A549 treated with AZD2906 at 1 μM for 4 hours (cell line): ENCODE results near the gene CAMK1D. TPM values are rescaled to one million over a fixed set of nuclear protein-coding genes. Genes with fewer than 3 reads are reported as not detected.

Experiments used
- total RNA-seq: library from RNA; stranded (reverse); fragments of 200-300 nt; extraction: Qiagen RNA extraction; gene quantifications from 5 replicates; pipeline ENCODE4 v1.2.3, GENCODE V29; 2022

CAMK1D gene
- 7.6 to 8.5 TPM (median 8.2 TPM) in 5 replicates for total RNA-seq

DNA sequence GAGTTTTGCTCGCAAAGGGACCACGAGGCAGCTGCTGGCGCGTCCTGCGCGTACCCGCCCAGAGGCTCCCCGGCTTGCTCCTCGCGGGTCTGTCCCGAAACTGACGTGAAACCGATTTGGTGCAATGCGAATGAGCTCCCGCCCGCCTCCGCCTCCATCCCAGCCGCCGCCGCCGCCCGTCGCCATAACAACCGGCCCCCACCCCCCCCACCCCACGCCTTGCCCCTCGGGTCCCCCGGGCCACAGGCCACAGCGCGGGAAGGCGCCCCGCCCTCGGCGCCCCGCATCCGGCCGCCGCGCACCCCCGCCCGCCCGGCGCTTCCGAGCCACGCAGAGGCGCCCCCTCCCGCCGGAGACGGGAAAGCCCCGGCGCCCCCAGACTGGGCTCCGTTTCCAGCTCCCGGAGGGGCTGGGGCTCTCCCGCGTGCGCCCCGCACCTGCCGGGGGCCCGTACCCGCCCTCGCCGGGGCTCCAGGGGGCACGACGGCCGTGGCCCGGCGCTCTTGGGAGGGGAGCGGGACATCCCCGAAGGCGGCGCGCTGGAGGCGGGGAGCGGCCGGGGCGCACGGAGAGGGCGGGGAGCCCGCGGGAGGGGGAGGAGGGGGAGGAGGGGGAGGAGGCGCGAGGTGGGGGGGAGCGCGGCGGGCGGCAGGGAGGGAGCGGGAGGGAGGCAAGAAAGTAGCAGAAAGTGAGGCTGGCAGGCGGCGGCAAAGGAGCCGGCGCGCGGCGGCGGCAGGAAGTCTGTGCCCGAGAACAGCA, at the start of gene CAMK1D:
CAMK1D (plus strand) TSS at position 678 of the 759 bp plus-strand sequence.

Other genes starting within 250 kb of the CAMK1D start
- 10.8 to 13.8 TPM (median 11.1 TPM) in 5 replicates for gene SEC61A2, start 219.9 kb upstream of the CAMK1D start, total RNA-seq
- gene NUDT5, start 153.7 kb upstream of the CAMK1D start, total RNA-seq = 132 to 158 TPM (median 133 TPM) in 5 replicates
- gene CDC123, start 153.4 kb upstream of the CAMK1D start, total RNA-seq = 123 to 188 TPM (median 125 TPM) in 5 replicates